ENCODE results near the gene FCN1.

The FCN1 gene

GRCh38 chr9:134951461-134951860 lies 33.7 kb upstream of the FCN1 start:
- DNase-seq = no peak

GRCh38 chr9:134950386-134951210 lies 32.9 kb upstream of the FCN1 start:
- no peak for DNase-seq

GRCh38 chr9:134949681-134950385 lies 32.1 kb upstream of the FCN1 start:
- no peak for DNase-seq

- DNase-seq = no peak
These were observed 30.4 kb upstream of the FCN1 start for GRCh38 chr9:134948149-134948548.

- no peak for DNase-seq
These were observed 29.7 kb upstream of the FCN1 start for GRCh38 chr9:134947265-134947955.

- no peak for DNase-seq
These were observed 29.0 kb upstream of the FCN1 start for GRCh38 chr9:134946663-134947062.

- no peak for DNase-seq
These were observed 28.0 kb upstream of the FCN1 start for GRCh38 chr9:134945509-134946275.

- no peak for DNase-seq
These were observed 27.2 kb upstream of the FCN1 start for GRCh38 chr9:134944916-134945315.

GRCh38 chr9:134944351-134944802 lies 26.7 kb upstream of the FCN1 start:
- no peak for DNase-seq

GRCh38 chr9:134943836-134944235 lies 26.1 kb upstream of the FCN1 start:
- no peak for DNase-seq

GRCh38 chr9:134943411-134943810 lies 25.7 kb upstream of the FCN1 start:
- no peak for DNase-seq

GRCh38 chr9:134942788-134943184 lies 25.1 kb upstream of the FCN1 start:
- DNase-seq = no peak

GRCh38 chr9:134942011-134942787 lies 24.5 kb upstream of the FCN1 start:
- no peak for DNase-seq

- no peak for DNase-seq
These were observed 22.8 kb upstream of the FCN1 start for GRCh38 chr9:134940236-134941208.

GRCh38 chr9:134939836-134940235 lies 22.1 kb upstream of the FCN1 start:
- DNase-seq = no peak

- no peak for DNase-seq
These were observed 21.5 kb upstream of the FCN1 start for GRCh38 chr9:134939080-134939733.

GRCh38 chr9:134938346-134939079 lies 20.8 kb upstream of the FCN1 start:
- no peak for DNase-seq

GRCh38 chr9:134937566-134938345 lies 20.0 kb upstream of the FCN1 start:
- no peak for DNase-seq

GRCh38 chr9:134937164-134937555 lies 19.4 kb upstream of the FCN1 start:
- no peak for DNase-seq
